Neural cell (in vitro differentiated cells): ENCODE results near the gene SPECC1.

Experiments
- CTCF ChIP-seq: fragments of 450-650 bp; IDR thresholded peaks from 2 replicates; pipeline ENCODE4 v1.5.1; 2014; ENCODE audit warnings: antibody characterized with exemption, mild to moderate bottlenecking, moderate library complexity; ENCODE audit not compliant: poor library complexity, severe bottlenecking
- EZH2 ChIP-seq: fragments of 200-600, 300-800 bp; shearing (Covaris generic), sonication (generic); IDR thresholded peaks from 2 replicates; pipeline ENCODE4 v1.6.1; 2014; ENCODE audit warnings: antibody characterized with exemption, low read length, borderline replicate concordance, mild to moderate bottlenecking; ENCODE audit not compliant: insufficient read depth, poor library complexity, severe bottlenecking
- POLR2AphosphoS5 ChIP-seq: IDR thresholded peaks from 2 replicates; pipeline ENCODE4 v1.6.1; 2012
- TAF1 ChIP-seq: IDR thresholded peaks from 2 replicates; pipeline ENCODE4 v1.6.1; 2012; ENCODE audit warnings: low read depth

- TF ChIP-seq CTCF (no peak), POLR2AphosphoS5 (no peak), TAF1 (no peak), EZH2 (no peak)
Observed at GRCh38 chr17:20103454-20104446, 94.6 kb downstream of the SPECC1 start.
